HG02623 (cell line): ENCODE data around the gene SH3PXD2A.

Experiments
- ATAC-seq: cut with Tn5 transposase; IDR thresholded peaks from one replicate; pipeline ENCODE4 v1.9.1; 2021; ENCODE audit warnings: moderate library complexity; ENCODE audit not compliant: unreplicated experiment

Gene SH3PXD2A

GRCh38 chr10:103727991-103728689 is 127.2 kb downstream of the SH3PXD2A start:
- no peak for ATAC-seq

GRCh38 chr10:103727546-103727963 is 127.8 kb downstream of the SH3PXD2A start:
- no peak for ATAC-seq

GRCh38 chr10:103726637-103727036 is 128.7 kb downstream of the SH3PXD2A start:
- ATAC-seq = no peak

- no peak for ATAC-seq
Observed at GRCh38 chr10:103725242-103725641, 130.1 kb downstream of the SH3PXD2A start.

GRCh38 chr10:103724771-103725170 is 130.6 kb downstream of the SH3PXD2A start:
- ATAC-seq = no peak

GRCh38 chr10:103724074-103724473 is 131.3 kb downstream of the SH3PXD2A start:
- no peak for ATAC-seq

- ATAC-seq = no peak
Observed at GRCh38 chr10:103723557-103723956, 131.8 kb downstream of the SH3PXD2A start.

- ATAC-seq = no peak
Observed at GRCh38 chr10:103722632-103723031, 132.7 kb downstream of the SH3PXD2A start.

- ATAC-seq = no peak
Observed at GRCh38 chr10:103720964-103721335, 134.4 kb downstream of the SH3PXD2A start.

- no peak for ATAC-seq
Observed at GRCh38 chr10:103720328-103720963, 134.9 kb downstream of the SH3PXD2A start.

GRCh38 chr10:103719036-103719435 is 136.3 kb downstream of the SH3PXD2A start:
- ATAC-seq = no peak

- no peak for ATAC-seq
Observed at GRCh38 chr10:103718247-103718620, 137.1 kb downstream of the SH3PXD2A start.

GRCh38 chr10:103717341-103718246 is 137.8 kb downstream of the SH3PXD2A start:
- ATAC-seq = no peak

GRCh38 chr10:103716206-103717160 is 138.9 kb downstream of the SH3PXD2A start:
- ATAC-seq = no peak

GRCh38 chr10:103715430-103715829 is 139.9 kb downstream of the SH3PXD2A start:
- ATAC-seq = no peak

- no peak for ATAC-seq
Observed at GRCh38 chr10:103714232-103714891, 141.0 kb downstream of the SH3PXD2A start.

GRCh38 chr10:103713676-103714075 is 141.7 kb downstream of the SH3PXD2A start:
- ATAC-seq = no peak

GRCh38 chr10:103712898-103713498 is 142.4 kb downstream of the SH3PXD2A start:
- ATAC-seq = peak; percentile 73

GRCh38 chr10:103712146-103712545 is 143.2 kb downstream of the SH3PXD2A start:
- ATAC-seq = no peak
